Esophagus muscularis mucosa (tissue), 3 donors: ENCODE results near the gene AOX1.

Experiments used
- CTCF ChIP-seq, 3 experiments: fragments of 200-600 bp in 2 of 3; fragments of 450-650 bp in 1 of 3; sonication (generic) in 2 of 3; IDR thresholded peaks; one replicate each; pipeline ENCODE4 v1.5.1; 2017 to 2019; ENCODE audit warnings: antibody characterized with exemption in 3 of 3, mild to moderate bottlenecking in 2 of 3, moderate library complexity in 1 of 3
- POLR2A ChIP-seq: fragments of 450-650 bp; IDR thresholded peaks from one replicate; pipeline ENCODE4 v1.6.1; 2017; ENCODE audit warnings: antibody characterized with exemption, moderate library complexity, mild to moderate bottlenecking, low read depth
- POLR2AphosphoS5 ChIP-seq, 2 donors: sonication (generic); formaldehyde crosslinking; IDR thresholded peaks; one replicate each; pipeline ENCODE4 v1.6.1; 2017; ENCODE audit warnings: antibody characterized with exemption in 2 of 2

GRCh38 chr2:200616193-200616592 lies 30.4 kb downstream of the AOX1 start:
- TF ChIP-seq CTCF (IDR thresholded peaks at IDR 0.05), result no peak
- TF ChIP-seq POLR2AphosphoS5 (IDR thresholded peaks at IDR 0.05), result no peak
- no peak for TF ChIP-seq POLR2A
